Measurements from ENCODE around the gene ERH.

ERH gene

GRCh38 chr14:69350892-69351291 is 47.2 kb downstream of the ERH start:
- no peaks in the 10 kb centered on the region for H3K9me3 Mint-ChIP-seq
- no peak for TF ChIP-seq CTCF (IDR thresholded peaks at IDR 0.05; ENCODE audit: unreplicated experiment in 3 of 3)

GRCh38 chr14:69349091-69349777 is 48.9 kb downstream of the ERH start:
- H3K4me3 Mint-ChIP-seq: no peak overlapping the region
- H3K27me3 Mint-ChIP-seq (ENCODE audit: low read depth): peaks cover 20% of the 10 kb centered on the region
- TF ChIP-seq CTCF (IDR thresholded peaks at IDR 0.05; ENCODE audit: unreplicated experiment in 3 of 3): no peak
- H3K36me3 Mint-ChIP-seq (ENCODE audit: low read depth): no peaks in the 10 kb centered on the region
- H3K4me1 Mint-ChIP-seq: no peaks in the 10 kb centered on the region
- no peaks in the 10 kb centered on the region for H3K9me3 Mint-ChIP-seq
- no peak overlapping the region for H3K27ac Mint-ChIP-seq

More at GRCh38 chr14:69350892-69351291, 47.2 kb downstream of the ERH start:
- Mint-ChIP-seq H3K27me3 (ENCODE audit: low read depth) (peaks cover 16% of the 10 kb centered on the region), H3K4me3 (no peak overlapping the region), H3K36me3 (ENCODE audit: low read depth) (no peaks in the 10 kb centered on the region), H3K27ac (no peak overlapping the region), H3K4me1 (peaks cover 4% of the 10 kb centered on the region)

- H3K27ac Mint-ChIP-seq: no peak overlapping the region
- H3K4me3 Mint-ChIP-seq: no peak overlapping the region
- H3K36me3 Mint-ChIP-seq (ENCODE audit: low read depth): no peaks in the 10 kb centered on the region
- H3K4me1 Mint-ChIP-seq: no peaks in the 10 kb centered on the region
- H3K27me3 Mint-ChIP-seq (ENCODE audit: low read depth): peaks cover 26% of the 10 kb centered on the region
- TF ChIP-seq CTCF (IDR thresholded peaks at IDR 0.05; ENCODE audit: unreplicated experiment in 3 of 3): peak in 1 of 3 experiments; percentile 46
- no peaks in the 10 kb centered on the region for H3K9me3 Mint-ChIP-seq
Observed at GRCh38 chr14:69346710-69347109, 51.4 kb downstream of the ERH start.

GRCh38 chr14:69345402-69345801 is 52.7 kb downstream of the ERH start:
- H3K27ac Mint-ChIP-seq: peak overlapping the region in 1 of 3 experiments; percentile 78
- H3K4me3 Mint-ChIP-seq: no peak overlapping the region
- no peaks in the 10 kb centered on the region for H3K4me1 Mint-ChIP-seq
- TF ChIP-seq CTCF (IDR thresholded peaks at IDR 0.05; ENCODE audit: unreplicated experiment in 3 of 3): no peak
- no peaks in the 10 kb centered on the region for H3K36me3 Mint-ChIP-seq (ENCODE audit: low read depth)
- peaks cover 15% of the 10 kb centered on the region for H3K27me3 Mint-ChIP-seq (ENCODE audit: low read depth)
- H3K9me3 Mint-ChIP-seq: no peaks in the 10 kb centered on the region

- no peak for TF ChIP-seq CTCF (IDR thresholded peaks at IDR 0.05; ENCODE audit: unreplicated experiment in 3 of 3)
- H3K27ac Mint-ChIP-seq: no peak overlapping the region
- no peaks in the 10 kb centered on the region for H3K36me3 Mint-ChIP-seq (ENCODE audit: low read depth)
- H3K4me1 Mint-ChIP-seq: no peaks in the 10 kb centered on the region
- H3K4me3 Mint-ChIP-seq: no peak overlapping the region
- no peaks in the 10 kb centered on the region for H3K9me3 Mint-ChIP-seq
- peaks cover 15% of the 10 kb centered on the region for H3K27me3 Mint-ChIP-seq (ENCODE audit: low read depth)
Observed at GRCh38 chr14:69344171-69344570, 53.9 kb downstream of the ERH start.

GRCh38 chr14:69342928-69343525 is 55.1 kb downstream of the ERH start:
- H3K9me3 Mint-ChIP-seq: no peaks in the 10 kb centered on the region
- no peaks in the 10 kb centered on the region for H3K4me1 Mint-ChIP-seq
- H3K36me3 Mint-ChIP-seq (ENCODE audit: low read depth): no peaks in the 10 kb centered on the region
- H3K4me3 Mint-ChIP-seq: no peak overlapping the region
- H3K27ac Mint-ChIP-seq: no peak overlapping the region
- TF ChIP-seq CTCF (IDR thresholded peaks at IDR 0.05; ENCODE audit: unreplicated experiment in 3 of 3): no peak
- peaks cover 15% of the 10 kb centered on the region for H3K27me3 Mint-ChIP-seq (ENCODE audit: low read depth)
